HUES6 (cell line): ENCODE results near the gene CTDSP2.
"Not testable (repeated sequence)": the region's sequence is repeated elsewhere in the genome, so short reads cannot be mapped to it uniquely, and the experiment has no call there.

Experiments used
- H3K27ac ChIP-seq: 2 replicates; pipeline ENCODE4 v1.7.0; 2013; ENCODE audit warnings: low read depth, mild to moderate bottlenecking, low read length, inconsistent platforms
- H3K27me3 ChIP-seq: 2 replicates; pipeline ENCODE4 v1.6.1; 2013; ENCODE audit warnings: low read length; ENCODE audit not compliant: control insufficient read depth, insufficient read depth
- H3K36me3 ChIP-seq: 2 replicates; pipeline ENCODE4 v1.6.1; 2013; ENCODE audit warnings: low read length; ENCODE audit not compliant: control insufficient read depth, insufficient read depth
- H3K4me1 ChIP-seq: 2 replicates; pipeline ENCODE4 v1.6.1; 2013; ENCODE audit warnings: low read length; ENCODE audit not compliant: control insufficient read depth, insufficient read depth
- H3K4me3 ChIP-seq: 2 replicates; pipeline ENCODE4 v1.5.1; 2013; ENCODE audit warnings: low read depth, low read length
- H3K9ac ChIP-seq: one replicate; pipeline ENCODE4 v1.6.1; 2013; ENCODE audit warnings: mild to moderate bottlenecking, low read length
- H3K9me3 ChIP-seq: 2 replicates; pipeline ENCODE4 v1.6.1; 2013; ENCODE audit warnings: low read depth, low read length; ENCODE audit not compliant: control insufficient read depth, insufficient read depth

The CTDSP2 gene

GRCh38 chr12:57820119-57820518 lies 26.4 kb downstream of the CTDSP2 start:
- H3K9ac ChIP-seq, H3K27ac ChIP-seq, H3K27me3 ChIP-seq, H3K4me3 ChIP-seq, H3K9me3 ChIP-seq, H3K4me1 ChIP-seq: not testable (repeated sequence)
- peaks cover 46% of the 10 kb centered on the region for H3K36me3 ChIP-seq

GRCh38 chr12:57817990-57818331 lies 28.6 kb downstream of the CTDSP2 start:
- H3K4me3 ChIP-seq, H3K27me3 ChIP-seq, H3K9me3 ChIP-seq, H3K27ac ChIP-seq, H3K4me1 ChIP-seq, H3K9ac ChIP-seq: not testable (repeated sequence)
- H3K36me3 ChIP-seq: peaks cover 24% of the 10 kb centered on the region

GRCh38 chr12:57817261-57817989 lies 29.1 kb downstream of the CTDSP2 start:
- Histone ChIP-seq H3K27ac (no peak overlapping the region), H3K4me3 (no peak overlapping the region), H3K4me1 (no peaks in the 10 kb centered on the region; the same call in 1 of the 2 replicates), H3K9ac (no peak overlapping the region), H3K9me3 (no peaks in the 10 kb centered on the region), H3K27me3 (no peaks in the 10 kb centered on the region), H3K36me3 (peaks cover 19% of the 10 kb centered on the region)

- H3K27me3 ChIP-seq: no peaks in the 10 kb centered on the region
- H3K9ac ChIP-seq: no peak overlapping the region
- no peak overlapping the region for H3K27ac ChIP-seq
- H3K9me3 ChIP-seq: no peaks in the 10 kb centered on the region
- H3K4me1 ChIP-seq: no peaks in the 10 kb centered on the region; the same call in 1 of the 2 replicates
- no peak overlapping the region for H3K4me3 ChIP-seq
- H3K36me3 ChIP-seq: peaks cover 13% of the 10 kb centered on the region
Observed at GRCh38 chr12:57816855-57817151, 29.7 kb downstream of the CTDSP2 start.

- H3K36me3 ChIP-seq: peaks cover 9% of the 10 kb centered on the region
- H3K27ac ChIP-seq: no peak overlapping the region
- no peaks in the 10 kb centered on the region for H3K27me3 ChIP-seq
- no peak overlapping the region for H3K4me3 ChIP-seq
- H3K4me1 ChIP-seq: no peaks in the 10 kb centered on the region; the same call in 1 of the 2 replicates
- no peaks in the 10 kb centered on the region for H3K9me3 ChIP-seq
- H3K9ac ChIP-seq: no peak overlapping the region
Observed at GRCh38 chr12:57816001-57816854, 30.3 kb downstream of the CTDSP2 start.

- H3K9me3 ChIP-seq: no peaks in the 10 kb centered on the region
- H3K27ac ChIP-seq: no peak overlapping the region
- H3K9ac ChIP-seq: no peak overlapping the region
- no peak overlapping the region for H3K4me3 ChIP-seq
- no peaks in the 10 kb centered on the region for H3K27me3 ChIP-seq
- peaks cover 11% of the 10 kb centered on the region; the same call in 1 of the 2 replicates for H3K36me3 ChIP-seq
- H3K4me1 ChIP-seq: no peaks in the 10 kb centered on the region; the same call in 1 of the 2 replicates
Observed at GRCh38 chr12:57815177-57816000, 31.1 kb downstream of the CTDSP2 start.

- no peaks in the 10 kb centered on the region; the same call in 1 of the 2 replicates for H3K4me1 ChIP-seq
Observed at GRCh38 chr12:57813971-57814772, 32.4 kb downstream of the CTDSP2 start.

GRCh38 chr12:57813111-57813970 lies 33.2 kb downstream of the CTDSP2 start:
- no peak overlapping the region for H3K4me3 ChIP-seq
- no peaks in the 10 kb centered on the region for H3K4me1 ChIP-seq
- H3K27me3 ChIP-seq: no peaks in the 10 kb centered on the region
- H3K9me3 ChIP-seq: no peaks in the 10 kb centered on the region
- H3K27ac ChIP-seq: no peak overlapping the region
- H3K9ac ChIP-seq: no peak overlapping the region
- peaks cover 8% of the 10 kb centered on the region for H3K36me3 ChIP-seq

More at GRCh38 chr12:57813971-57814772, 32.4 kb downstream of the CTDSP2 start:
- H3K27me3 ChIP-seq: no peaks in the 10 kb centered on the region
- no peak overlapping the region for H3K4me3 ChIP-seq
- no peaks in the 10 kb centered on the region for H3K9me3 ChIP-seq
- H3K36me3 ChIP-seq: peaks cover 7% of the 10 kb centered on the region; the same call in 1 of the 2 replicates
- H3K27ac ChIP-seq: no peak overlapping the region
- H3K9ac ChIP-seq: no peak overlapping the region

GRCh38 chr12:57811028-57811755 lies 35.3 kb downstream of the CTDSP2 start:
- no peak overlapping the region for H3K9ac ChIP-seq
- no peaks in the 10 kb centered on the region for H3K4me1 ChIP-seq
- no peak overlapping the region for H3K27ac ChIP-seq
- peaks cover 18% of the 10 kb centered on the region for H3K36me3 ChIP-seq
- H3K9me3 ChIP-seq: no peaks in the 10 kb centered on the region
- no peaks in the 10 kb centered on the region for H3K27me3 ChIP-seq
- H3K4me3 ChIP-seq: no peak overlapping the region
